ENCODE data around the gene CCDC68.
"Not testable (repeated sequence)": the region's sequence is repeated elsewhere in the genome, so short reads cannot be mapped to it uniquely, and the experiment has no call there.

The CCDC68 gene, protein sequence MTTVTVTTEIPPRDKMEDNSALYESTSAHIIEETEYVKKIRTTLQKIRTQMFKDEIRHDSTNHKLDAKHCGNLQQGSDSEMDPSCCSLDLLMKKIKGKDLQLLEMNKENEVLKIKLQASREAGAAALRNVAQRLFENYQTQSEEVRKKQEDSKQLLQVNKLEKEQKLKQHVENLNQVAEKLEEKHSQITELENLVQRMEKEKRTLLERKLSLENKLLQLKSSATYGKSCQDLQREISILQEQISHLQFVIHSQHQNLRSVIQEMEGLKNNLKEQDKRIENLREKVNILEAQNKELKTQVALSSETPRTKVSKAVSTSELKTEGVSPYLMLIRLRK

DNA sequence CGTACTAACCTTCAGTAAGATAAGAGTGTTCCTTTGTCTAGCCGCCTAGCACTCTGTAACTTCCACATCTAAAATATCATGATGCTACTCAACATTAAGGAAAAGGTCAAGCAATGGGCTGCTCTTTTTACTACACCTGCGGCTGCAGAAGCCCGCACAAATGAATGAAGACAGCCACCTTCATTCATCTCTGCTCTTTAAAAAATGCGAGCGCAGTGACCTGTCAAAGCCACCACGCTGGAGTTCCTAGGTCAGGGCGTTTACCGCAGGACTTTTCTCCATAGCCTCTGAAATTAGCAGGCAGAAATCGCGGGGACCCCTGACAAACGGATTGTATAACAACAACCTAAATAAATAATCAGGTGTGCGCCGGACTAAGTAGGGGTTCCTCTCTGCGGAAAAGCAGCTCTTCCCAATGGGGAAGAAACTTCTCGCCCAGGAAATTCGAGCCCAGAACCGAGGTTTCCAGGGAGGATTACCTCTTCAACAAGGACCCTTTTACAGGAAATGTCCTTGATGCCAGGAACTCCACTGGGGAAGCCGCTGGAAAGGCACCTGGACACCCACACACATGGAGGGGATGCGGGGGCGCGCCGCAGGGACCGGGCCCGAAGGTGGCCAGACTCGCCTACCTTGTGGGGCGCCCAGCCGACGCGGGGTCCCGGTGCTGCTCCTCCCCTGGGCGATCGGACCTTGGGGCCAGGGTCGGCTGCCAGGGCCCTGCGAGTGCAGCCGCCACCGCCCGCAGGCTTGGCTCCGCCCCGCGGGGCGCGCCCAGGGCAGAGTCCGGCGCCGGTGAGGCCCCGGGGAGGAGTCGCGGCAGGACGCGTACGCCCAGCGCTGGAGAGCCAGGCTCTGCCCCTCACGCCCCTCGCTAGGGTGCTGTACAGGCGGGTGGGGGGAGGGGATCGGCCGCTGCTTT, at the start of gene CCDC68:
Gene CCDC68, minus strand, starts transcription at position 758 of the 922 bp plus-strand sequence. CDS start 16,670 bp downstream, outside the sequence.
- no peak for DNase-seq (ENCODE audit: low read depth in 2 of 2, low spot score in 1 of 2)

DNA sequence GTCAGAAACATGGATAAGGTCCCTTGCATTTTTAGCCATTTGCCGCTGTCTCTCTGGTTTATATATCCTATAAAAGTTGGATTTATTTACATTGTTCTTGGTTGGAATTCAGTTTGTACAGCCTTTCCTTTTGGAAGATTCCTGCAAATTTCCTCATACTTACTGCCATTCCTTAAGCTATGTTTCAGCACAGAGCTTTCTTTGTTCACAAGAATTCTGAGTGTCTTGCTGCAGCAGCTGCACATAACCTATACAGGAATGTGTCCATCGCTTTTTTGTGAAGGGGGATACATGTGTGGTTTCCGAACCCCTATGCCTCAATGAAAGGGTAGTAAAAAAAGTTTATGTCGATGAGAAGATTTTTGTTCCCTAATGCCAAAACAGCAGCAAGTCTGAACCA, 48.3 kb upstream of the CCDC68 start:
- DNase-seq (ENCODE audit: low read depth in 2 of 2, low spot score in 1 of 2) = no peak

DNA sequence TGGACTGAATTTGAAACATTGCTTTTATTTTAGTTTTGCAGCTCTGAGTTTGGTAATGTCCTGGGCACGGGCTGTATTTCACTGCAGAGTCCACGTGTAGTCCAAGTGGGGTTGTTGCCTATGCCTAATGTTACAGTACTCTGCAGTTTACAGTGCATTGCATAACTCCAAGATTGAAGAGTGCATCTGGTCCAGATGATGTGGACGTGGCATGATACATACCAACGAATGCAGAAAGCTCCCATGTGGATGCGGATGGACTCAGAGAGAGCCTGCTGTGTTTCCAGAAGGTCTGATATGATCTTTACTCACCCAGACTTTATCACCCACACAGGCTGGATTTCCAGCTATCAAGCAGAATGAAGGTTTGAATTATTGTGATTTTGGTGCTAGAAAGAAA, 44.4 kb upstream of the CCDC68 start:
- DNase-seq (ENCODE audit: low read depth in 2 of 2, low spot score in 1 of 2) = no peak

GRCh38 chr18:55002261-55002660, 43.0 kb upstream of the CCDC68 start:
- DNase-seq (ENCODE audit: low read depth in 2 of 2, low spot score in 1 of 2) = no peak

- DNase-seq (ENCODE audit: low read depth in 2 of 2, low spot score in 1 of 2) = no peak
These were observed 42.2 kb upstream of the CCDC68 start for GRCh38 chr18:55001394-55002024.

DNA sequence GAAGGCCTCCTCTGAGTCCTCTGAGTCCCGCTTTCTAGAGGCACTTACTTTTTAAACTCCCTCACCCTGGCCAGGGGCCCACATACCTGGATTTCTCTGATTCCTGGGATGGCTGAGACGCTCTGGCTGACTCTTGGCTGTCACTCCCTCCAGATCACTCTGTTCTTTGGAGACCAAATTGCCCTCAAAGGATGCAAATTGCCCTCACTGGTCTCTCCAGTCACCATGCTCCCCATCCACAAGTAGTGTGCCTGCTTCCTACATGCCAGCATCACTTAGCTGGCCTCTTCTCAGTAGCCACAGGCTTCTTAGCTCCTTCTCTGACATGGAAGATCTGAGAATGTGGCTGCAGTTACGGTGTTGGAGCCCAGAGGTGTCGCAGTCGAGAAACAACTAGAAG, 41.3 kb upstream of the CCDC68 start:
- DNase-seq (ENCODE audit: low read depth in 2 of 2, low spot score in 1 of 2) = no peak

DNA sequence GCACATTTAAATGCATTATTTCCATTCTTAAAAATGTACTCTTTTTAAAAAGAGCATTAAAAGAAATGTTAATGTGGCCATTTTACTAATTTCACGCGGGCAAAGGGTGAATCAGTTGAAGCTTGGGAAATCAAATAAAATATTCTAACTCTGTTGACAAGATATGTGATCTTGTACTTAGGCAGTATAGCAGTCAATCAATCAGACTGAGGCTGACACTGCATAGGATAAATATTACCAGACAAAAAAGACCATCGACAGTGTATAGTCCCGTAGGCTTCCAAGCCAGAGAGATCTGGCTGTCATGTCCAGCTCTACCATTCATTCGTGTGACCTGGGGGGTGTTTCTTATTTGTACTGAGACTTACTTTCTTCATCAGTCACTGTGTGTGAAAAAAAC, 39.8 kb upstream of the CCDC68 start:
- DNase-seq (ENCODE audit: low read depth in 2 of 2, low spot score in 1 of 2) = no peak

- no peak for DNase-seq (ENCODE audit: low read depth in 2 of 2, low spot score in 1 of 2)
These were observed 36.3 kb upstream of the CCDC68 start for GRCh38 chr18:54995421-54996143.

GRCh38 chr18:54991981-54992380, 32.7 kb upstream of the CCDC68 start:
- DNase-seq (ENCODE audit: low read depth in 2 of 2, low spot score in 1 of 2) = no peak

- DNase-seq (ENCODE audit: low read depth in 2 of 2, low spot score in 1 of 2) = no peak
These were observed 25.6 kb upstream of the CCDC68 start for GRCh38 chr18:54984908-54985307.

GRCh38 chr18:54983791-54984190, 24.5 kb upstream of the CCDC68 start:
- no peak for DNase-seq (ENCODE audit: low read depth in 2 of 2, low spot score in 1 of 2)

- DNase-seq (ENCODE audit: low read depth in 2 of 2, low spot score in 1 of 2) = no peak
These were observed 23.9 kb upstream of the CCDC68 start for GRCh38 chr18:54983041-54983686.

DNA sequence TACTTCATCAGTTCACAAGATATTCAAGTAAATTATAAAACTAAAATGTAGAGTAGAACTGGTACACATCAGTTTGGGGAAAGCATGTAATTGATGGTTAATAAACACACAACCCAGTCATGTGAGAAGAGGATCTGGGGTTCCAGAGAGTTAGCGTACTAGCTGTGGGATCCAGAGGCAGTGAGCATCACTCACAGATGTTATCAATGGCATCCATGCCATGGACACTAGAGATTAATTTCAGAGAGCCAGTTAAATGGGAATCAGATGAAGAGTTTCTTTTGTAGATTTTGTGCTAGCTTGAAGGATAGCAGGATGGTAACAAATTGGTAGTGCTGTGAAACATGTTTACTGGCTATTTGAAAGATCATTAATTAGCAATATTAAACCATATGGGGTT, 21.8 kb upstream of the CCDC68 start:
- no peak for DNase-seq (ENCODE audit: low read depth in 2 of 2, low spot score in 1 of 2)

DNA sequence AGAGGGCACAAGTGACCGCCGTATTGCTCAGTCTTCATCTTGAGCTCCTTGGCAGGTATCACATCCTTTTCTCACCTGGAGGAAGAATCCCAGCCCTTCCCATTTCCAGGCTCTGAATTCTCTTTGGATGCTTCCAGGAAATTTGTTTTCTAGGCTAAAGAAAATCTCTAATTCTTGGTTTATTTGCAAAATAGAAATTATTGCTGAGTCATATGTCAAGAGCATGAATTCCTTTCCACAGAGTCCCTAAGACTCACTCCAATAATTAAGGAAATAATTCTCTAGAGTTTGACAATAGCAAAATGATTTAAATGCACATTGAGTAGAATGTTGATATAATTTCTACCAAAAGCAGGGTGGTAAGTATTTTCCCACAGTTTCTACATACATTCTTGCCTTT, 16.3 kb upstream of the CCDC68 start:
- DNase-seq (ENCODE audit: low read depth in 2 of 2, low spot score in 1 of 2) = no peak

DNA sequence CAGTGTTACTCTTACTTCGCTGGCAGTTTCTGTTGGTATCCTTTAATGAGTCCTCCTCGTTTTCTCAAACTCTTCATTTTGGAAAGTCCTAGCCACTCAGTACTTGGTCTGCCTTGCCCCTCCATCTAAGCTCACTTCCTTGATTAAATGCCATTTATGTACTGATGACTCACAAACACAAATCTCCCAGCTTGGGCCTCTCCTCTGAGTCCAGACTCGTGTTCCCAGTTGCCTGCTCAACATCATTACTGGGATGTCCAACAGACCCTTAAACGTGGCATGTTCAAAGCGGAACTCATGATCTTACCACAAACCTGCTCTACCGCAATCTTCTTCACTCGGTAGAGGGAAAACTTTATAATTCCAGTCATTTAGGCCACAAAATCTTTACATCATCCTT, 13.8 kb upstream of the CCDC68 start:
- DNase-seq (ENCODE audit: low read depth in 2 of 2, low spot score in 1 of 2) = no peak

DNA sequence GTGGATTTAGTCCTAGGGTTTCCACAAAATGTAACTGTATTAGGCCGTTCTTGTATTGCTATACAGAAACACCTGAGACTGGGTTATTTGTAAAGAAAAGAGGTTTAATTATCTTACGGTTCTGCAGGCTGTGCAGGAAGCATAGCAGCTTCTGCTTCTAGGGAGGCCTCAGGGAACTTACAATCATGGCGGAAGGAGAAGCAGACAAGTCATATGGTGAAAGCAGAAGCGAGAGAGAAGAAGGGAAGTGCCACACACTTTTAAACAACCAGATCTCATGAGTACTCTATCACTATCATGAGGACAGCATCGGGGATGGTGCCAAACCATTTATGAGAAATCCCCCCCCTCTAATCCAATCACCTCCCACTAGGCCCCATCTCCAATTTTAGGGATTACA, 9.5 kb upstream of the CCDC68 start:
- no peak for DNase-seq (ENCODE audit: low read depth in 2 of 2, low spot score in 1 of 2)

DNA sequence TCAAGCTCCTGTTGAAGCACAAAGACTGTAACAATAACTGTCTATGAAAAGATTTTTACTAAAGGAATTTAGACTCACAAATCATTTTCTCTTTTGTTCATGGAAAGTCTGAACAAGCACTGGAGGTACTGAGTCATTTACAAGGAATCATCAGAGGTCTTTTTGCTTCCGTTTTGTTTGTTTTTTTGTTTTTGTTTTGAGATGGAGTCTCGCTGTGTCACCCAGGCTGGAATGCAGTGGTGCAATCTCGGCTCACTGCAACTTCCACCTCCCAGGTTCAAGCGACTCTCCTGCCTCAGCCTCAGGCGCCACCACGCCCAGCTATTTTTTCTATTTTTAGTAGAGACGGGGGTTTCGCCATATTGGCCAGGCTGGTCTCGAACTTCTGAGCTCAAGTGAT, 9.0 kb upstream of the CCDC68 start:
- DNase-seq (ENCODE audit: low read depth in 2 of 2, low spot score in 1 of 2) = not testable (repeated sequence)

- no peak for DNase-seq (ENCODE audit: low read depth in 2 of 2, low spot score in 1 of 2)
These were observed 8.5 kb upstream of the CCDC68 start for GRCh38 chr18:54967786-54968185.

GRCh38 chr18:54964741-54965140, 5.5 kb upstream of the CCDC68 start:
- no peak for DNase-seq (ENCODE audit: low read depth in 2 of 2, low spot score in 1 of 2)

DNA sequence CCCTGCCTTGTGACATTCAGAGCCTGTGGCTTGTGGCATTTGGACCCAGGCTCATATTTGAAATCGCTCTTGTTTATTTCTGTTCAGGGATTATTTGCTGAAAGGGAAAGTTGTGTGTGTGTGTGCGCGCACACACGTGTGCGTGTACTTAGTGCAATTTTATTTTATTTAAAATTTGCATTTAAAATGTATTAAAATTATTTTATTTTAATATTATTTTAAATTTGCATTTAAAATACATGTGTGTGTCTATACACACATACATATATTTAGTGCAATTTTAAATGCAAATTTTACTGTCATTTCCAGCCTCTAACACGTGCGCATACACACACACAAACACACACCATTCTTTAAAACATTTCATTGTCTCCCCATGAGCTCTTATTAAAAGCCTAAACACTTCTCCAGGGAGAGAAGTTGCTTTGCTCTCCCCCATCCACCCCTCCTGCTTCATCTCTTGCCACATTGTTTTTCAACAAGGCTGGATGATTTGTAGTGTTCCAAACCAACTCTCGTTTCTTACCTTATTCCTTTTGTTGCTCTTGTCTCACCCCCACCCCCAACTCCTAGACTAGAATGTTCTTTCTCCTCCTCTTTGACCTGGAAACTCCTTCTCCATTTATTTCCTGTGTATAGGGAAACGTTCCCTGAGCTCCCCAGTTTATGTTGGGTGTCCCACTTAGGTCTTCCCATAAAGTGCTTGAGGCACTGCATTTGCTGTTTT, 3.8 kb upstream of the CCDC68 start:
- no peak for DNase-seq (ENCODE audit: low read depth in 2 of 2, low spot score in 1 of 2)

Data from stimulated activated CD8-positive, alpha-beta memory T cell treated with anti-CD3 and anti-CD28 coated beads, Interleukin-4, amount 100 ng/mL, for 4 hours (primary cell).